Stimulated activated CD4-positive, alpha-beta T cell treated with anti-CD3 and anti-CD28 coated beads, TNF-alpha, amount 100 ng/mL, for 4 hours (primary cell): ENCODE measurements around the gene VAMP1.
"Not testable (repeated sequence)": the region's sequence is repeated elsewhere in the genome, so short reads cannot be mapped to it uniquely, and the experiment has no call there.

Experiments
- DNase-seq, 3 experiments: peaks; one replicate each; pipeline ENCODE4 v3.0.0-alpha.2; 2020; ENCODE audit warnings: low read depth in 3 of 3

The VAMP1 gene

DNA sequence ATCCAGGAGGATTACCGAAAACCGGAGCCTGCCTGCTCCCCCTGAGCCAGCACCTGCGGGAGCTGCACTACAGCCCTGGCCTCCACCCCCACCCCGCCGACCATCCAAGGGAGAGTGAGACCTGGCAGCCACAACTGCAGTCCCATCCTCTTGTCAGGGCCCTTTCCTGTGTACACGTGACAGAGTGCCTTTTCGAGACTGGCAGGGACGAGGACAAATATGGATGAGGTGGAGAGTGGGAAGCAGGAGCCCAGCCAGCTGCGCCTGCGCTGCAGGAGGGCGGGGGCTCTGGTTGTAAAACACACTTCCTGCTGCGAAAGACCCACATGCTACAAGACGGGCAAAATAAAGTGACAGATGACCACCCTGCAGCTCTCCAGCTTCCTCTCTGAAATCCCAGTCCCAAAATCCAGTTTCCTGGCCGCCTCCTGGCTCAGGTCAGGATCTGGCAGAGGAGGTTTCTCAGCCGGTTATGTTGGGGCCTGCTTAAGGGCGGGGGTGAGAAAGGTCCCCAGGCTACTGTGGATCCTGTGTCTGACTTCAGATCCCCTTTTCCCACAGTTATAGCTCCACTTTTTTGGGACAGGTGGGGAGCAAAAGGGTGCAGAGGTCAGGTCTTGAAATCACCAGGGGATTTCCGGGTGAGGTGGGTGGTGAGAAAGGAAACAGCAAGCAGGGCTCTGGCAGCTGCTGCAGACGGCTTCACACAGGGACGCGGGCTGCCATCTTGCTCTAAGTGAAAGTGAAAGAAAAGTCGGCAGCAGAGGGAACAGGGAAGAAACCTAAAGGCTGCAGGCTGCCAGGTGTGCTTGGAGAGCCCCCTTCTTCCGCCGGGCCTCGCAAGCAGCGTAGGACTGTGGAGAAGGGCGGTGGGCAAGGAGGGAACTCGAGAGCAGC lies 18.9 kb downstream of the VAMP1 start, which contains the start of gene TAPBPL:
Gene TAPBPL (plus strand): TSS at position 695 of the 897 bp plus-strand sequence. CDS start 207 bp downstream, outside the sequence.
- peak in 2 of 3 experiments; percentile 56 to 66 for DNase-seq

- DNase-seq: no peak
Measured at GRCh38 chr12:6450869-6451347, 19.6 kb downstream of the VAMP1 start.

- DNase-seq: no peak
Measured at GRCh38 chr12:6450091-6450868, 20.2 kb downstream of the VAMP1 start.

DNA sequence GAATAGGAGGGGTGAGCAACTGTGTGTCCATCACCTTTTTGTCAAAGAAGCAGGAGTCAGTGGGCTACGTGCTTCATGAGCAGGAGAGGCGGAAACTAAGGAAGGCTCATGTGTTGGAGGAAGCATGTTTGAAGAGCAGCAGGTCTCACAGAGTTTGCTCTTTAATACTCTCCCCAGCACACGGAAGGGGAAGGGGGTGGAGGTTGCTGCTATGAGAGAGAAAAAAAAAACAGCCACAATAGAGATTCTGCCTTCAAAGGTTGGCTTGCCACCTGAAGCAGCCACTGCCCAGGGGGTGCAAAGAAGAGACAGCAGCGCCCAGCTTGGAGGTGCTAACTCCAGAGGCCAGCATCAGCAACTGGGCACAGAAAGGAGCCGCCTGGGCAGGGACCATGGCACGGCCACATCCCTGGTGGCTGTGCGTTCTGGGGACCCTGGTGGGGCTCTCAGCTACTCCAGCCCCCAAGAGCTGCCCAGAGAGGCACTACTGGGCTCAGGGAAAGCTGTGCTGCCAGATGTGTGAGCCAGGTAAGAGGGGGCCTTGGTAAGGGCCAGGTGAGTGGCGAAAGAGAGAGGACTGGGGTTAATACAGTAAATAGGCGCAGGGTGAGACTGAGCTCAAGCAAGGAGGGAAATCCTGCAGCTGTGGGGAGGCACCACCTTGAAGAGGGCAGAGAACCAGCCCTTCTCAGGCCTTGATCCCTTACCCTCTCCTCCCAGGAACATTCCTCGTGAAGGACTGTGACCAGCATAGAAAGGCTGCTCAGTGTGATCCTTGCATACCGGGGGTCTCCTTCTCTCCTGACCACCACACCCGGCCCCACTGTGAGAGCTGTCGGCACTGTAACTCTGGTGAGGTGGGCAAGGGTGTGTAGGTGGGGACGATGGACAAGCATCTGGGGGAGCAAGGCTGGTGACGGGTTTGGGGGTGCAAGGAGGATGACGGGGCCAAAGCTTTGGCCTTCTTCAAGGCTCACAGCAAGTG lies 25.5 kb downstream of the VAMP1 start, which contains the start of gene CD27:
Gene CD27 (plus strand): TSS at position 252 of the 985 bp plus-strand sequence. CDS start 141 bp downstream, at position 393.
- DNase-seq: no peak

DNA sequence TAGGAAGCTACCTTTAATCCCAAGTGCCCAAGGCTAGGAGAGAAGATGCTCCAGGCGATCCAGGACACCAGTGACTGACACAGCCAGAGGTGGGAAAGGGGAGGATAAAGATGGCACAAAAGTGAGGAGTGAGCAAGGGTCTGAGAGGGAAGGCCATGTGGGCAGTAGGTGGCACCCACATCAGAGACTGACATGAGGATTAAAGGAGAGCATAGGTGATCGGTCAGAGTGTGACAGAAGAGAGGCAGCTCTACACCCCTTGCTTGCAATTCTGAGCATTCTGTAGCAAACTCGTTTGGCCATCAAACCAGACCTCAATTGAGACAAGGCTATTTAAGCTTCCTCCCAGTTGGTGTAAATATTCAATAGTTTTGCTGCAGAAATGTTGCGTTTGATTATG lies 26.4 kb downstream of the VAMP1 start:
- DNase-seq: no peak

GRCh38 chr12:6443361-6443983 lies 27.0 kb downstream of the VAMP1 start:
- no peak for DNase-seq

GRCh38 chr12:6442836-6443235 lies 27.6 kb downstream of the VAMP1 start:
- DNase-seq: no peak

DNA sequence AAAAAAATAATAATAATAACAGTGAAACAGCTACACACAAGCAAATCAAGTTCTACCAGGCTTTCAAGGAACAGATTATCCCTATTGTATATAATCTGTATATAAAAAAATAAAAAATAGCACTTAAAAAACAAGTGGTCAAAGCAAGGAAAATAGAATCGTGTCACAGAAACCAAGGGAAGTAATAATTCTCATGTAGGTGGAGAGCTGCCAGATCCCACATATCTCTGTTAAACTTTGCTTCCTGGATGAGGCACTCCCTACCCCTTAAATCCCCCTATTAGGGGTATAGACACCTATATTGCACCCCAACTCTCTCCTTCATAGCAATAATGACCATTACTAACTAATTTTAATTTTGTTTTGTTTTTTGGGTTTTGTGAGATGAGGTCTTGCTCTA lies 30.1 kb downstream of the VAMP1 start:
- no peak for DNase-seq

DNA sequence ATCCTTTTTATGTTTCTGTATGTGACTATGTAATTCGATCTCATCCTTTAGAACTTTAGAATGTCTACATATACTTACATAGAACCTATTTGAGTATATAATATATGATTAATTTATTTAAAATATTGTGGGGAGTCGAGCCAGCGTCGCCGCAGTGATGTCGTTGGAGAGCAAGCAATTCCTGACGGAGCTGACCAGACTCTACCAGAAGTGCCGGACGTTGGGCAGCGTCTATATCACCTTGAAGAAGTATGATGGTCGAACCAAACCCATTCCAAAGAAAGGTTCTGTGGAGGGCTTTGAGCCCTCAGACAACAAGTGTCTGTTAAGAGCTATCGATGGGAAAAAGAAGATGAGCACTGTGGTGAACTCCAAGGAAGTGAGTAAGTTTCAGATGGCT lies 32.1 kb downstream of the VAMP1 start:
- no peak for DNase-seq

- DNase-seq: no peak
Measured at GRCh38 chr12:6437586-6437985, 32.9 kb downstream of the VAMP1 start.

DNA sequence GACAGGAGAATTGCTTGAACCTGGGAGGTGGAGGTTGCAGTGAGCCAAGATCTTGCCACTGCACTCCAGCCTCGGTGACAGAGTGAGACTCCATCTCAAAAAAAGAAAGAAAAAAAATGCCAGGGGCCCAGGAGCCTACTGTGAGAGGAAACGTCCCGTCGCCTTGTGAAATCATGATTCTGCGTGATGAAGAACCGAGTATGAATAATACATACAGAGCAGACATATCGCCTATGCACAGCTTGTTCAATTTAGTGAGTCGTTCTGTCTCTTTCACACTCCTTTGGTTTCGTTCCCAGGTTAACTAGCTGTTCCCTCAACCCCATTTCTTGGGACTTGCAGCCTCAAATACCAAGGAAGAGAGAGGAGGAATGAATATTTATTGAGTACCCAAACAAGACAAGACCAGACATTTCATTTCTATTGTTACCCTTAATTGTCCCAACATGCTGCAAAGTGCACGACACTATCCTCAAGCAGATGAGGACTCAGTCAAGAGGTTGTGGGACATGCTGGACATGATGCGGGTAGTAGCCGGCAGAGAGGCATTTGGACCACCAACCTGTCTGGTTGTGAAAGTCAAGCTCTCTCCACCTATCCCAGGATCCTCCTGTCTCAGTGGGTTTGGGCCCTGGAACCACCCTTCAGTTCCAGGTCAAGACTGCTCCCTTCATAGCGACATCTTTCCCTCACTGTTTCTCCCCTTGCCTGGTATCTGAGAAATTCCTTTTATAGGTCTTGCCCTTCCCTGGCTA lies 34.3 kb downstream of the VAMP1 start:
- no peak for DNase-seq

DNA sequence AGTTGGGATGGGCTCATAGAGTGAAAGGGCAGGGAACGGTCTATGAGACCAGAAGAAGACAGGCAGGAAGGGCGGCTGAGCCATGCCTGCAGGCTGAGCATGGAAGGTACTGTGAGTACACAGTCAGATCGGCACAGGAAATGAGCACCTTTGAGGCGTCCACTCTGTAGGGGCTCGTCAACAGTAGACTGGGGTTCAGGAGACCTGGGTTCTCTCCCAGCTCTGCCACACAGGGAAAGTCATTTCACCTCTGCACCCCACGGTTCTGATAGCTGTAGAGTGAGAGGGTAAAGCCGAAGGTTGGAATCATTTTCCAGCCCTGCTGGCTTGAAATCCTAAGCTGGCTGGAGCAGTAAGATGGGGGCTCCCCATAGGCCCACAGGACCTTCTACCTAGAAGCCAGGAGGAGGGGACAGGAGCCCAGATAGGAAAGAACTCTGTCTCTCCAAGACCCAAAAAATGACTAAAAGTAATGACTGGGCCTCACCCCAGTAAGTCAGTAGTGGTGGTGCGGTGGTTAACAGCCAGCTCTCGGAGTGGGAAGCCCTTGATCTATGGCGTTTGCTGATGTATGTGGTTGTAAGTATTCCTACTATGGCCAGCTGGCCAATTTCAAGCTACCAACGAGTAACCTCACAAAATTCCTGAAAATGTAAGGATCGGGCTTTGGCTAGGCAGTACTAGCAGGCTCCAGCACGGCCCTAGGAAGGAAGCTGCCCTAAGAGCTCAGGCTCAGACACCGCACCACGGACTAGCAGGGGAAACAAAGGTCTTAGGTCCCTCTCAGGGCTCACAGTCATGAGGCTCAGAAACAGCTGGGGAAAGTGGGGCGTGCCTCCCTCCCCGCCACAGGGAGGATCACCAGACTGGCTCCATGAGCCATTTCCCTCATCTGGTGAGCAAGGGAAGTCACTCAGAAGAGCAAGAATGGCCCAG lies 36.0 kb downstream of the VAMP1 start:
- DNase-seq: no peak

DNA sequence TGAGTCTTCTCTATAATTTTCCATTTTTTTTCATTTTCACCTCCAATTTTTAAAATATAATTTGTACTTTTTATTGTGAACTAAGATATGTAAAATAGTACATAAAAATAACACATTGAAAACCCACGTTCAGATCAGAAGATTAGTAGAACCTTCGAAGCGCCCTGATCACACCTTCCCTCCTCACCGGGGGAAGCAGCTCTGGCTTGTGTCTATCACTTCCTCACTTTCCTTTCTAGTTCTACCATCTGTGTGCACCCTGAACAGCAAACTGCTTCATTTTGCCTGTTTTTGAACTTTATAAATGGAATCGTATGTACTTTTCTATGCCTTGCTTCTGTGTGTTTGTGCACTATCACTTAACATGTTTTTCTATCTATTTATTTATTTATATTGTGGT lies 37.5 kb downstream of the VAMP1 start:
- DNase-seq: no peak

- DNase-seq: peak in 1 of 3 experiments; percentile 54
Measured at GRCh38 chr12:6430124-6430989, 40.1 kb downstream of the VAMP1 start.

- no peak for DNase-seq
Measured at GRCh38 chr12:6428326-6428725, 42.2 kb downstream of the VAMP1 start.

- DNase-seq: not testable (repeated sequence)
Measured at GRCh38 chr12:6427796-6428195, 42.7 kb downstream of the VAMP1 start.

GRCh38 chr12:6426882-6427671 lies 43.4 kb downstream of the VAMP1 start:
- DNase-seq: peak; percentile 84 to 88 (median 87)
